Muscle layer of duodenum (tissue), 2 donors: ENCODE results near the gene SLC22A23.

ENCODE experiments used
- H3K27ac ChIP-seq: one replicate; pipeline ENCODE4 v1.7.0; 2013; ENCODE audit warnings: mild to moderate bottlenecking, low read length
- H3K27me3 ChIP-seq: one replicate; pipeline ENCODE4 v1.7.0; 2013; ENCODE audit warnings: low read depth, mild to moderate bottlenecking, control low read depth, low read length
- H3K36me3 ChIP-seq, 2 donors: one replicate each; pipeline ENCODE4 v1.7.0; 2013; ENCODE audit warnings: low read length in 2 of 2, control low read depth in 1 of 2, mild to moderate bottlenecking in 1 of 2; ENCODE audit not compliant: insufficient read depth in 2 of 2, control insufficient read depth in 1 of 2
- H3K4me1 ChIP-seq, 2 donors: one replicate each; pipeline ENCODE4 v1.7.0; 2013; ENCODE audit warnings: low read length in 2 of 2, mild to moderate bottlenecking in 2 of 2, control low read depth in 1 of 2, moderate library complexity in 1 of 2; ENCODE audit not compliant: insufficient read depth in 2 of 2, control insufficient read depth in 1 of 2
- H3K4me3 ChIP-seq, 2 donors: one replicate each; pipeline ENCODE4 v1.7.0; 2013; ENCODE audit warnings: low read length in 2 of 2, low read depth in 1 of 2, mild to moderate bottlenecking in 1 of 2
- H3K9me3 ChIP-seq, 2 donors: one replicate each; pipeline ENCODE4 v1.7.0; 2013; ENCODE audit warnings: low read length in 2 of 2, control low read depth in 1 of 2, mild to moderate bottlenecking in 1 of 2; ENCODE audit not compliant: control insufficient read depth in 1 of 2
- donor health status: healthy.

Gene SLC22A23

GRCh38 chr6:3337521-3338350, 119.1 kb downstream of the SLC22A23 start:
- no peaks in the 10 kb centered on the region for H3K9me3 ChIP-seq
- H3K27me3 ChIP-seq = no peaks in the 10 kb centered on the region
- no peak overlapping the region for H3K27ac ChIP-seq
- H3K4me3 ChIP-seq = no peak overlapping the region
- peaks cover 0 to 8% of the 10 kb centered on the region in 2 donors for H3K36me3 ChIP-seq
- peaks cover 0 to 36% of the 10 kb centered on the region in 2 donors for H3K4me1 ChIP-seq

DNA sequence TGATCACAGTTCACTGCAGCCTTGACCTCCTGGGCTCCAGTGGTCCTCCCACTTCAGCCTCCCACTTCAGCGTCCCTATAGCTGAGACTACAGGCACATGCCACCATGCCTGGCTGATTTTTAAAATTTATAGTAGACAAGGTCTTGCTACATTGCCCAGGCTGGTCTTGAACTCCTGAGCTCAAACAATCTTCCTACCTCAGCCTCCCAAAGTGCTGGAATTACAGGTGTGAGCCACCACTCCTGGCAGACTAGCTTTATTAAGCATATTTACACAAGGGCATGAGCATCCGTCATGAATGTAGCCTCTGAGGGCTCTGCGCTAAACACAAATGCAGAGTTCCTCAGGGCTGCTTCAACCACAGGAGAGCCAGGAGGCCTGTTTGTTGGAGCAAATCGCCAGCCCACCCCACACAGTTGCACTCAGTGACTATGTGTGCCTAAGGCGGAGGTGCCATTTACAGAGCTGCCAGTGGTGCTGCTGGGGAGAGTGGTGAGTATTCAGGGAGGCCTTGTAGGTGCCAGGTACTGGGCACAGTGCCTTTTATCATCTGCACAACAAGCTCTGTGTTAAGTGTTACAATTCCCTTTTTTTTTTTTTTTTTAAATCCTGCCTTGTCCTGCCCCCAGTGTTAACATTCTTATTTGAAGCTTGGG, 119.9 kb downstream of the SLC22A23 start:
- H3K27me3 ChIP-seq = no peaks in the 10 kb centered on the region

DNA sequence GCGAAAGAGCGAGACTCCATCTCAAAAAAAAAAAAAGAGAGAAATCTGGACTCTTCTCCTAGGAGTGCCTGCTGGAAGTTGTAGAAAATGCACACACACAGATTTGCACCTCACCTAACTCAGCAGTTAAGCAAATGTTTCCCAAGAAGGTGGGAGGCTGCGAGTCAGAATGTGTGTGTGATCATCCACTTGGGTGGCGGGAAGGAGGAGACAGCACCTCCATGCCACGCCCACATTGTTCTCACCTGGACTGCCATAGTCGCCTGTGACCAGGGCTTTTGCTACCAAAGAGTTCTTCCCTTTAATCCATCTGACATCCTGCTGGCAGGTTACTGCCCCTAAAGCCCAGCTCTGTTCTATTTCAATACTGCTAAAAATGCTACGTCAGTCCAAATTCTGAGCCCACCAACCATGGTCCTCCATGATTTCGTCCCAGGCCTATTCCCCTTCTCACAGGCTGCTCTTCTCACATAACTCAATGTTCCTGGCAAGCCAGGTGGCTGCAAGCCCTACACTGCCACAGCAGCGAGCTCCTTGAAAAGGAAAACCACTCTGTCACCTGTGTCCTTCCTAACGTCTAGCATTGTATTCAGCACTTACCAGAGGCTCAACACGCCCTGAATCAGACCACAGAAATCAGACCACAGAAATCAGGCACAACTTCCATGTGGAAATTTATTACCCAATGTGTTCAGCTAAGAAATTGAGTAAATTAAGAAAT, 120.6 kb downstream of the SLC22A23 start:
- Histone ChIP-seq H3K9me3 (no peaks in the 10 kb centered on the region), H3K27ac (no peak overlapping the region), H3K27me3 (no peaks in the 10 kb centered on the region), H3K4me1 (peaks cover 3 to 26% of the 10 kb centered on the region in 2 donors), H3K4me3 (no peak overlapping the region), H3K36me3 (peaks cover 0 to 6% of the 10 kb centered on the region in 2 donors)

More for the DNA sequence above, 119.9 kb downstream of the SLC22A23 start:
- Histone ChIP-seq H3K27ac (no peak overlapping the region), H3K4me1 (peaks cover 0 to 31% of the 10 kb centered on the region in 2 donors), H3K9me3 (no peaks in the 10 kb centered on the region), H3K4me3 (no peak overlapping the region), H3K36me3 (peaks cover 0 to 8% of the 10 kb centered on the region in 2 donors)

DNA sequence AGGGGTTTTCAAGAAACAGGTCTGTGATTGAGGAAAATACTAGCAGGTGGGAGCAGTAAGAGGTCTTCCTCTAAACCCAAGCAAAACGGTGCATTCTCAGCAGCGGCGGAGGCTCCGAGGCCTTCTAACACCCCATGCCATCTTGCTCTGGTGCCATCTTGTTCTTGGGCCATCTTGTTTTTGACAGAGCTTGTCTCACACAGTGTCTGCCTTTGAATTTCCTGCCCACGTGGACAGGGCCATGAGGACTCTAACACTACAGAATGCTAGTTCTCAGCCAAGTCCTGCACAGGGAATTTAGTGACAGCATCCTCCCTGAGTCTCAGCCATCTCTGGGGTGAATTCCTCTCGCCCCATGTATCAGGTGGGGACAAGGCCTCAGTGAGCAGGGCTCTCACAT, 121.7 kb downstream of the SLC22A23 start:
- Histone ChIP-seq H3K36me3 (no peaks in the 10 kb centered on the region), H3K27ac (no peak overlapping the region), H3K4me1 (peaks cover 3 to 26% of the 10 kb centered on the region in 2 donors), H3K27me3 (no peaks in the 10 kb centered on the region), H3K4me3 (no peak overlapping the region), H3K9me3 (no peaks in the 10 kb centered on the region)

- H3K4me3 ChIP-seq = no peak overlapping the region
- no peak overlapping the region for H3K27ac ChIP-seq
- no peaks in the 10 kb centered on the region for H3K27me3 ChIP-seq
- H3K4me1 ChIP-seq = peaks cover 3 to 22% of the 10 kb centered on the region in 2 donors
- no peaks in the 10 kb centered on the region for H3K9me3 ChIP-seq
- no peaks in the 10 kb centered on the region for H3K36me3 ChIP-seq
These were observed 122.3 kb downstream of the SLC22A23 start for GRCh38 chr6:3334555-3334954.

DNA sequence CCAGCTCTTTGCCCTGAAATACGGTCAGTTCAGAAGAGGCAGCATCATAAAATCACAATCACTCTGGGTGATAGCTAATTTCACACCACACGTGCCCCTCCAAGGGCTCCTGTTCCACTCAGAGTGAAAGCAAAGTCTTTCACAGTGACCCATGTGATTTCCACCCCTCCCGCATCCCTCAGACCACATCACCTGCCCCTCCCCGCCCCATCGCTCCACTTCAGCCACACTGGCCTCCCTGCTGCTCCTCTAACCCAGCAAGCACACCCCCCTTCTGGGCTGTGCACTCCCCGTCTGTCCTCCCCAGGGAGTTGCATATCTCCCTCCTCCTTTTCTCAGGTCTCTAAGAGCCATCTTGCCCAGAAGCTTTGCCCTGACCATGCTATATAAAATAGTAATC, 123.6 kb downstream of the SLC22A23 start:
- no peaks in the 10 kb centered on the region for H3K36me3 ChIP-seq
- H3K4me3 ChIP-seq = no peak overlapping the region
- H3K27me3 ChIP-seq = no peaks in the 10 kb centered on the region
- no peaks in the 10 kb centered on the region for H3K9me3 ChIP-seq
- H3K27ac ChIP-seq = no peak overlapping the region
- peaks cover 3 to 21% of the 10 kb centered on the region in 2 donors for H3K4me1 ChIP-seq

DNA sequence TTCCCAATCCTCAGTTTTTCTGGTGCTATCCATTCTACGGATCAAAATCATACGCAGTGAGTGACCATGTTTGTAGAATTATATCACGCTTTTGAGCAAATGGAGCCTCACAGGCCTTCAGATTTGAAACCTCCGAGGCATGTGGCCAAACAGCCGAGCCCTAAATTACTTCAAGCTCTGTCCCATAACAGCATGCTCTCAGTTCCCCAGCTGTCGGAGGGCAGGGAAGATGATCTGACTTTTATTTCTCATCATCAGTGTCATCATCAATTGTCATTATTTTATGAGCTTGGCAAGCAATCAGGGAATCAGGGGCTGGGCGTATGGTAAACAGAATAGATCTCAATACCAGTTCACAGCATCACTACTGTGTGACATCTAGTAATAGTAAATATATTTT, 124.9 kb downstream of the SLC22A23 start:
- no peaks in the 10 kb centered on the region for H3K27me3 ChIP-seq
- no peak overlapping the region for H3K27ac ChIP-seq
- no peaks in the 10 kb centered on the region for H3K9me3 ChIP-seq
- no peak overlapping the region for H3K4me3 ChIP-seq
- H3K36me3 ChIP-seq = no peaks in the 10 kb centered on the region
- peaks cover 3 to 12% of the 10 kb centered on the region in 2 donors for H3K4me1 ChIP-seq

DNA sequence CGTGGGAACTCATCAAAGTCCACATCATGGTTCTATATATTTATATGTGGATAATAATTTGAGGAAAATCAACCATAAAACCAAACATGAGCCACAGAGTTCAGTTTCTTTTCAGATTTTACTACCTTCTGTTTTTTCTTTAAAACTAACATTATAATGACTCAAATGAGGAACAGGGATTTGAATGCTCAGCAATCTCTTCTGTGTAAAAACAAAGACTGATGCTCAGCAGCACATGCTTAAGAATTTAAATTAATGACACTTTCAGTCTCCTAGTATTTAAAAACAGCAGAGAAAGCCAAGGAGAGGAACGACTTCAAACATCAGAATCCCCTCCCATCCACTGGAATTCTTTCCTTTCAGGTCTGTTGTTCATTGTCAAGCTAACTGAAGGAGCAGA, 125.4 kb downstream of the SLC22A23 start:
- Histone ChIP-seq H3K27me3 (no peaks in the 10 kb centered on the region), H3K36me3 (no peaks in the 10 kb centered on the region), H3K4me1 (peaks cover 3 to 12% of the 10 kb centered on the region in 2 donors), H3K9me3 (no peaks in the 10 kb centered on the region), H3K4me3 (no peak overlapping the region), H3K27ac (no peak overlapping the region)

- no peaks in the 10 kb centered on the region for H3K36me3 ChIP-seq
- peaks cover 3 to 16% of the 10 kb centered on the region in 2 donors for H3K4me1 ChIP-seq
- no peak overlapping the region for H3K27ac ChIP-seq
These were observed 126.7 kb downstream of the SLC22A23 start for GRCh38 chr6:3330199-3330598.

GRCh38 chr6:3329393-3330051, 127.3 kb downstream of the SLC22A23 start:
- Histone ChIP-seq H3K36me3 (no peaks in the 10 kb centered on the region), H3K4me3 (no peak overlapping the region), H3K4me1 (peaks cover 3 to 19% of the 10 kb centered on the region in 2 donors), H3K9me3 (no peaks in the 10 kb centered on the region), H3K27me3 (no peaks in the 10 kb centered on the region), H3K27ac (no peak overlapping the region)

More at GRCh38 chr6:3330199-3330598, 126.7 kb downstream of the SLC22A23 start:
- Histone ChIP-seq H3K9me3 (no peaks in the 10 kb centered on the region), H3K27me3 (no peaks in the 10 kb centered on the region), H3K4me3 (no peak overlapping the region)

DNA sequence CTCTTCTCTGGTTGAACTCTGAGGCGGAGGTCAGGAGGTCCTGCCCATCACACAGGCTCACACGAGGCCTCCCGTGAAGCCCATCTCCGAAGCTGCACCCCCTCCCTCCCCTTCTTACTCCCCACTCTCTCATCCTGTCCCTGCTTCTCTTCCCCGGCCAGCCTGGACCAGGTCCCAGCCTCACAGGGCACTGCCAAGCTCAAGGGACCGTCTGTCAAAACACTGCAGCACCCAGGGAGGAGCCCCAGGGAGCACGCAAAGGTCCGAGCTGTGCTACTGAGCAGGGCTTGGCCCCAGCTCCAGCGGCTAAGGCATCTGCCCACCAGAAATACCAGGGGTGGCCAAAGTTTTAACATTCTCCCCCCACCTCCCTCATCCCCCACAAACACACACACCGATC, 128.1 kb downstream of the SLC22A23 start:
- H3K36me3 ChIP-seq = no peaks in the 10 kb centered on the region
- no peak overlapping the region for H3K4me3 ChIP-seq
- no peaks in the 10 kb centered on the region for H3K27me3 ChIP-seq
- H3K4me1 ChIP-seq = peaks cover 6 to 22% of the 10 kb centered on the region in 2 donors
- no peaks in the 10 kb centered on the region for H3K9me3 ChIP-seq
- no peak overlapping the region for H3K27ac ChIP-seq
